ENCODE data around the gene SMARCA2.

Gene SMARCA2

GRCh38 chr9:2241836-2242741, 226.9 kb downstream of the SMARCA2 start:
- no peaks in the 10 kb centered on the region for H3K9me3 ChIP-seq (ENCODE audit: control insufficient read depth, insufficient read depth, low read length)
- peak overlapping the region; percentile 14; the same call in 1 of the 2 replicates for H3K4me3 ChIP-seq (ENCODE audit: low read length)
- no peaks in the 10 kb centered on the region for H3K36me3 ChIP-seq (ENCODE audit: control insufficient read depth, insufficient read depth, low read length)
- H3K27me3 ChIP-seq (ENCODE audit: control insufficient read depth, insufficient read depth, low read length), result no peaks in the 10 kb centered on the region
- H3K4me1 ChIP-seq (ENCODE audit: control insufficient read depth, insufficient read depth, low read length), result peaks cover 5% of the 10 kb centered on the region; the same call in 1 of the 2 replicates
- no CpG with 5 or more reads among the region's 38 CpGs for WGBS (ENCODE audit: insufficient coverage, insufficient read length)
- H3K27ac ChIP-seq (ENCODE audit: low read length), result no peak overlapping the region
- peak; percentile 77 for DNase-seq (ENCODE audit: low read depth, low spot score)

- 100% methylated on average over 1 of the region's 11 CpGs for WGBS (ENCODE audit: insufficient coverage, insufficient read length)
- no peaks in the 10 kb centered on the region for H3K27me3 ChIP-seq (ENCODE audit: control insufficient read depth, insufficient read depth, low read length)
- H3K27ac ChIP-seq (ENCODE audit: low read length), result no peak overlapping the region
- no peak for DNase-seq (ENCODE audit: low read depth, low spot score)
- peaks cover 5% of the 10 kb centered on the region; the same call in 1 of the 2 replicates for H3K4me1 ChIP-seq (ENCODE audit: control insufficient read depth, insufficient read depth, low read length)
- no peaks in the 10 kb centered on the region for H3K9me3 ChIP-seq (ENCODE audit: control insufficient read depth, insufficient read depth, low read length)
- no peaks in the 10 kb centered on the region for H3K36me3 ChIP-seq (ENCODE audit: control insufficient read depth, insufficient read depth, low read length)
- no peak overlapping the region for H3K4me3 ChIP-seq (ENCODE audit: low read length)
Measured at GRCh38 chr9:2242831-2243330, 227.7 kb downstream of the SMARCA2 start.
